Subcutaneous adipose tissue (tissue), 4 donors: Measurements from ENCODE around the gene ZFHX2. TPM values are rescaled to one million over a fixed set of nuclear protein-coding genes. Genes with fewer than 3 reads are reported as not detected.

Source experiments
- CTCF ChIP-seq: fragments of 450-650 bp; IDR thresholded peaks from one replicate; pipeline ENCODE4 v1.5.1; 2016; ENCODE audit warnings: low read depth, mild to moderate bottlenecking, control low read depth, antibody characterized with exemption, moderate library complexity
- total RNA-seq, 4 donors: library from RNA; depleted of rRNA; stranded (reverse); fragments of >200 nt; gene quantifications; one replicate each; pipeline ENCODE4 v1.1.0, GENCODE V29; 2016

ZFHX2 gene
- total RNA-seq, 4 donors from 2014 or later = 0.33 to 1.4 (median 0.50) TPM

- no peak for TF ChIP-seq CTCF
Observed at GRCh38 chr14:23525611-23526010, 26.0 kb downstream of the ZFHX2 start.

- TF ChIP-seq CTCF = no peak
Observed at GRCh38 chr14:23524954-23525353, 26.6 kb downstream of the ZFHX2 start.

- TF ChIP-seq CTCF = no peak
Observed at GRCh38 chr14:23523229-23524016, 28.1 kb downstream of the ZFHX2 start.

- TF ChIP-seq CTCF = no peak
Observed at GRCh38 chr14:23522643-23523198, 28.8 kb downstream of the ZFHX2 start.

GRCh38 chr14:23521785-23522640 lies 29.6 kb downstream of the ZFHX2 start:
- TF ChIP-seq CTCF = no peak

- TF ChIP-seq CTCF = no peak
Observed at GRCh38 chr14:23520899-23521533, 30.5 kb downstream of the ZFHX2 start.
